Stomach (tissue), 4 donors: ENCODE data around the gene C17orf107.

Source experiments
- CTCF ChIP-seq, 7 experiments: fragments of 450-650 bp in 4 of 7; fragments of 200-600 bp in 3 of 7; sonication (generic) in 3 of 7; IDR thresholded peaks; one replicate each; pipeline ENCODE4 v1.5.1; 2016 to 2019; ENCODE audit warnings: antibody characterized with exemption in 7 of 7, control low read depth in 2 of 7, mild to moderate bottlenecking in 1 of 7
- POLR2AphosphoS5 ChIP-seq, 3 donors: sonication (generic); formaldehyde crosslinking; IDR thresholded peaks; one replicate each; pipeline ENCODE4 v1.6.1; 2016; ENCODE audit warnings: antibody characterized with exemption in 3 of 3

- TF ChIP-seq CTCF (IDR thresholded peaks at IDR 0.05) (no peak), POLR2AphosphoS5 (IDR thresholded peaks at IDR 0.05) (no peak)
Measured at GRCh38 chr17:4892499-4893221, 6.7 kb upstream of the C17orf107 start.
